ENCODE measurements around the gene RNF128.

RNF128 gene

DNA sequence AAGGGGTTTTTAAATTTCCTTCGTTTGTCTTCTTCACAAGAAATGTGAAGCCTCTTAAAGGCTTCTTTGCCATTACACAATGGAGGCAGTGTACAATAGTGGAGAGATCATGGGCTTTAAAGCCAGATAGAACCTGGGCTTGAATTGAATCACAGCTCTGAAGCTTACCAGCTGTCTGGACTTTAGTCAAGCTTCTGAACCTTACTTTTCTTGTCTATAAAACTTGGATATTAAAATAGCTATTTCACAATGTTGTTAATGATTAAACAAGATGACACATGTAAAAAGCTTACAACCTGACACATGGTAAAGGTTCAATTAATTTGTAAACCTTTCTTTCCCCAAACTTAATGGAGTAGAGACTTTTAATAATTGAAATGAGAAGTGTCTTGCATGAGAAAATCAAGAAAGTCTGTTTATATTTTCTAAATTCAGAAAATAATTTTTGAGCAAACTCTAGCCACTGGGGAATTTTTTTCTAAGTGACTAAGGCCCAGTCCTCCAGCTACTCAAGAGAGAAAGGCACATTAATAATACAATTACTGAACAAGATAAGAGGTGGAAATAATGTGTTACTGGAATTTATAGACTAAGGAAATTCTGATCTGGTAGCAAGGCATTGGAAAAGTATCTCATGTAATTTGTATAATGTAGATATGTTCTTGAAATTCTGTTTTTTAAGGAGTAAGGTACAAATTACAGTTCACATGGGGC is 54.3 kb downstream of the RNF128 start:
- Histone ChIP-seq H3K4me3 (ENCODE audit: control insufficient read depth in 1 of 7, extremely low read depth in 1 of 7, insufficient read depth in 4 of 7, low read depth in 2 of 7, low read length in 6 of 7) (no peak overlapping the region), H3K27me3 (replicated peaks in 2 of 5; ENCODE audit: control insufficient read depth in 4 of 5, insufficient read depth in 5 of 5, low read length in 4 of 5) (peaks cover 0 to 11% (median 4%) of the 10 kb centered on the region in 5 experiments), H3K4me1 (ENCODE audit: control extremely low read depth in 1 of 4, control insufficient read depth in 4 of 4, insufficient read depth in 4 of 4, low read length in 3 of 4) (no peaks in the 10 kb centered on the region), H3K27ac (ENCODE audit: insufficient read depth in 1 of 2, low read depth in 1 of 2, low read length in 2 of 2, poor library complexity in 1 of 2, severe bottlenecking in 2 of 2) (no peak overlapping the region), H3K9me3 (ENCODE audit: control extremely low read depth in 1 of 5, control insufficient read depth in 4 of 5, insufficient read depth in 2 of 5, low read depth in 1 of 5, low read length in 4 of 5) (no peaks in the 10 kb centered on the region), H3K36me3 (ENCODE audit: control insufficient read depth in 4 of 4, insufficient read depth in 4 of 4, low read length in 3 of 4) (no peaks in the 10 kb centered on the region)
- ChIA-PET POLR2A (no interaction called here), CTCF (no interaction called here)
- no peak for DNase-seq
- no CpG with 5 or more reads among the region's 1 CpG for WGBS (ENCODE audit: insufficient coverage)

DNA sequence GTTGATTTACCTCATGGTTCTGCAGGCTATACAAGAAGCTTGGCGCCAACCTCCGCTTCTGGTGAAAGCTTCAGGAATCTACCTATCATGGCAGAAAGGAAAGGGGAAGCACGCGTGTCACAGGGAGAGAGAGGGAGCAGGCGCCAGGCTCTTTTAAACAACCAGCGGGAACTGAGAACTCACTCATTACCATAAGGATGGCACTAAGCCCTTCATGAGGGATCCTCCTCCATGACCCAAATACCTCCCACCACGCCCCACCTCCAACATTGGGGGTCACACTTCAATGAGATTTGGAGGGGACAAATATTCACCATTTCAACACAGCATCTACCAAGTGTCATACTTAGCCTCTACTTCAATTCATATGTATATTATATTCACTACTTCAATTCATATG is 57.2 kb downstream of the RNF128 start:
- H3K4me1 ChIP-seq (ENCODE audit: control extremely low read depth in 1 of 4, control insufficient read depth in 4 of 4, insufficient read depth in 4 of 4, low read length in 3 of 4) = no peaks in the 10 kb centered on the region
- ChIA-PET POLR2A (no interaction called here), CTCF (no interaction called here)
- H3K9me3 ChIP-seq (ENCODE audit: control extremely low read depth in 1 of 5, control insufficient read depth in 4 of 5, insufficient read depth in 2 of 5, low read depth in 1 of 5, low read length in 4 of 5) = no peaks in the 10 kb centered on the region
- peaks cover 0 to 11% (median 4%) of the 10 kb centered on the region in 5 experiments for H3K27me3 ChIP-seq (replicated peaks in 2 of 5; ENCODE audit: control insufficient read depth in 4 of 5, insufficient read depth in 5 of 5, low read length in 4 of 5)
- 69% methylated on average over 2 of the region's 7 CpGs for WGBS (ENCODE audit: insufficient coverage)
- DNase-seq = no peak
- no peaks in the 10 kb centered on the region for H3K36me3 ChIP-seq (ENCODE audit: control insufficient read depth in 4 of 4, insufficient read depth in 4 of 4, low read length in 3 of 4)
- no peak overlapping the region for H3K4me3 ChIP-seq (ENCODE audit: control insufficient read depth in 1 of 7, extremely low read depth in 1 of 7, insufficient read depth in 4 of 7, low read depth in 2 of 7, low read length in 6 of 7)
- H3K27ac ChIP-seq (ENCODE audit: insufficient read depth in 1 of 2, low read depth in 1 of 2, low read length in 2 of 2, poor library complexity in 1 of 2, severe bottlenecking in 2 of 2) = no peak overlapping the region

DNA sequence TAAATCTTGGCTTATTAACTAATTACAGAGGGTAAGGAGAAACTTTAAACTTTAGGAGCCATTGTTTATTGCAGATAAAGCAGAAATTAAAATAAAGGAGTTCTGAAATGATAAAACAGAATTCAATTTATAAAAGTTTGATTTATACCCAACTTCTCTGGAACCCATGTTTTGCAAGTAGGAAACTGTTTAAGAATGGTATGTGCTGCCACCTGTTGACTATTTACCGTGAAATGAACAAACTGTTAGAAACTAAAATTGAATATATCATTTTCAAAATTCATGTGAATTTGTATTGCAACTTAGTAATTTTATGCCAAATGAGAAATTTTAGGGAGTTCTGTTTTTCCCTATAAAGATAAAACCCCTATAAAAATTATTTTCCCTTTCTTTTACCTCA is 65.0 kb downstream of the RNF128 start:
- ChIA-PET CTCF (no interaction called here), POLR2A (no interaction called here)
- no CpG with 5 or more reads among the region's 1 CpG for WGBS (ENCODE audit: insufficient coverage)
- Histone ChIP-seq H3K27ac (ENCODE audit: insufficient read depth in 1 of 2, low read depth in 1 of 2, low read length in 2 of 2, poor library complexity in 1 of 2, severe bottlenecking in 2 of 2) (no peak overlapping the region), H3K4me1 (ENCODE audit: control extremely low read depth in 1 of 4, control insufficient read depth in 4 of 4, insufficient read depth in 4 of 4, low read length in 3 of 4) (no peaks in the 10 kb centered on the region), H3K27me3 (replicated peaks in 2 of 5; ENCODE audit: control insufficient read depth in 4 of 5, insufficient read depth in 5 of 5, low read length in 4 of 5) (peaks cover 0 to 2% (median 0%) of the 10 kb centered on the region in 5 experiments), H3K4me3 (ENCODE audit: control insufficient read depth in 1 of 7, extremely low read depth in 1 of 7, insufficient read depth in 4 of 7, low read depth in 2 of 7, low read length in 6 of 7) (no peak overlapping the region), H3K9me3 (ENCODE audit: control extremely low read depth in 1 of 5, control insufficient read depth in 4 of 5, insufficient read depth in 2 of 5, low read depth in 1 of 5, low read length in 4 of 5) (no peaks in the 10 kb centered on the region), H3K36me3 (ENCODE audit: control insufficient read depth in 4 of 4, insufficient read depth in 4 of 4, low read length in 3 of 4) (no peaks in the 10 kb centered on the region)
- DNase-seq = peak in 2 of 3 donors; percentile 20 to 45

DNA sequence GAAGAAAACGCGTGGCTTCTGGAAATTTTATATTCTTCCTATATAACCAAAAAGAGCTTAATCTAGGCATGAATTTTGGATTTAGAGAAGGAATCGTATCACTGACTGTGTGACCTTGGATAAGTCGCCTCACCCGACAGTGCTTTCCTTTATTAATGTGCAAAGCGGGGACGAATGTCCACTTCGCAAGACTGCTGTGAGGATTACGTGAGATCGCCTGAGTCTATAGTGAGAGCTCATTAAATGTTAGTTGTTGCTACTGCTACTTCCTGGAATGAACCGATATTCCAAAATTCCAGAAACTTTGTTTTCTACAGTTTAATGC is 75.5 kb downstream of the RNF128 start:
- Histone ChIP-seq H3K36me3 (ENCODE audit: control insufficient read depth in 4 of 4, insufficient read depth in 4 of 4, low read length in 3 of 4) (no peaks in the 10 kb centered on the region), H3K27me3 (replicated peaks in 2 of 5; ENCODE audit: control insufficient read depth in 4 of 5, insufficient read depth in 5 of 5, low read length in 4 of 5) (peaks cover 0 to 17% (median 2%) of the 10 kb centered on the region in 5 experiments), H3K27ac (ENCODE audit: insufficient read depth in 1 of 2, low read depth in 1 of 2, low read length in 2 of 2, poor library complexity in 1 of 2, severe bottlenecking in 2 of 2) (no peak overlapping the region), H3K9me3 (ENCODE audit: control extremely low read depth in 1 of 5, control insufficient read depth in 4 of 5, insufficient read depth in 2 of 5, low read depth in 1 of 5, low read length in 4 of 5) (no peaks in the 10 kb centered on the region), H3K4me3 (ENCODE audit: control insufficient read depth in 1 of 7, extremely low read depth in 1 of 7, insufficient read depth in 4 of 7, low read depth in 2 of 7, low read length in 6 of 7) (peak overlapping the region in 6 of 7 experiments; percentile 73 to 83 (median 76)), H3K4me1 (ENCODE audit: control extremely low read depth in 1 of 4, control insufficient read depth in 4 of 4, insufficient read depth in 4 of 4, low read length in 3 of 4) (peaks cover 0 to 7% (median 3%) of the 10 kb centered on the region in 4 experiments)
- WGBS (ENCODE audit: insufficient coverage) = 29% methylated on average over 6 of the region's 11 CpGs
- POLR2A ChIA-PET = no interaction called here
- CTCF ChIA-PET = no interaction called here
- DNase-seq = peak in 1 of 3 donors; percentile 13

DNA sequence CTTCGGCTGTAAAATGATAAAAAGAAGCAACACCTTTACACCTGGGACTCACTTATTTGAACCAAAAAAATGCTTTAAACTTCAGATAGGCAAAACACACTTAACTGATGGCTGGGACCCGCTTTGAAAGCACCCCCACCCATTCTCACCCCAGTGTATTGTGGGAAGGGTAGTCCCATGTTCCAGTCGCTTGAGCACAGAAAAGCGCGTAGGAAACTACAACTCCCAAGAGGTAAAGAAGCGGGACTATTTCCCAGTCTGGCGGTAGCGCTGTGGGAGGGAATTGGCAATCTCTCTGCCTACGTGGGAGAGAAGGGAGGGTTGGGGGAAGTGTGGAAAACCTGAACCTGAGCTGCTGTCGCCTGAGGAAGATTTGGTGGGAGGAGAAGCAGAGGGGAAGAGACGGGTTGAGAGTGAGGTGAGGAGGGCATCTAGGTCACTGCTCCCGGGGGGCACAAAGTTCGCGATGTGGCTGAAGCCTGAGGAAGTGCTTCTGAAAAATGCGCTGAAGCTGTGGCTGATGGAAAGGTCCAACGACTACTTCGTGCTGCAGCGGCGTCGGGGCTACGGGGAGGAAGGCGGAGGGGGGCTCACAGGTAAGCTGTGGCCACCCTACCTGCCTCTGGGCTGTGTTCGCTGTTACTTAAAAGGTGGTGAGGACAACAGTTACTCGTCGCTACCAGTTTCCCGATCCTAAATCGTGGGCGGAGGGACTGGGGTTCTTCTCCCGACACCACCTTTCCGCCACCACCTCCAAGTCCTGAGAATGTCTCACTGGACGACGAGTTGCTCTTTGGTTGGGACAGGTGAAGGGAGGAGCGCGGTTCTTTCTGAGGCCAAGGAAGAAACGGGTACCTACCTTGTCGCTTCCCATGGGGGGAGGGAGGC is 76.1 kb downstream of the RNF128 start, which contains the start of gene TBC1D8B:
TBC1D8B (plus strand) TSS at position 286 of the 888 bp plus-strand sequence; CDS start at position 467, 181 bp downstream.
- Histone ChIP-seq H3K4me1 (ENCODE audit: control extremely low read depth in 1 of 4, control insufficient read depth in 4 of 4, insufficient read depth in 4 of 4, low read length in 3 of 4) (peaks cover 0 to 7% (median 3%) of the 10 kb centered on the region in 4 experiments), H3K9me3 (ENCODE audit: control extremely low read depth in 1 of 5, control insufficient read depth in 4 of 5, insufficient read depth in 2 of 5, low read depth in 1 of 5, low read length in 4 of 5) (no peaks in the 10 kb centered on the region), H3K36me3 (ENCODE audit: control insufficient read depth in 4 of 4, insufficient read depth in 4 of 4, low read length in 3 of 4) (no peaks in the 10 kb centered on the region), H3K4me3 (ENCODE audit: control insufficient read depth in 1 of 7, extremely low read depth in 1 of 7, insufficient read depth in 4 of 7, low read depth in 2 of 7, low read length in 6 of 7) (peak within 1 kb of the TSS; percentile 52 to 83 (median 75)), H3K27ac (ENCODE audit: insufficient read depth in 1 of 2, low read depth in 1 of 2, low read length in 2 of 2, poor library complexity in 1 of 2, severe bottlenecking in 2 of 2) (no peak within 1 kb of the TSS), H3K27me3 (replicated peaks in 2 of 5; ENCODE audit: control insufficient read depth in 4 of 5, insufficient read depth in 5 of 5, low read length in 4 of 5) (peaks cover 0 to 15% (median 2%) of the 10 kb centered on the region in 5 experiments)
- DNase-seq = peak; percentile 78 to 84 (median 80)
- CTCF ChIA-PET = no interaction called here
- 22% methylated on average over 18 of the region's 36 CpGs for WGBS (ENCODE audit: insufficient coverage)
- POLR2A ChIA-PET = no interaction called here

DNA sequence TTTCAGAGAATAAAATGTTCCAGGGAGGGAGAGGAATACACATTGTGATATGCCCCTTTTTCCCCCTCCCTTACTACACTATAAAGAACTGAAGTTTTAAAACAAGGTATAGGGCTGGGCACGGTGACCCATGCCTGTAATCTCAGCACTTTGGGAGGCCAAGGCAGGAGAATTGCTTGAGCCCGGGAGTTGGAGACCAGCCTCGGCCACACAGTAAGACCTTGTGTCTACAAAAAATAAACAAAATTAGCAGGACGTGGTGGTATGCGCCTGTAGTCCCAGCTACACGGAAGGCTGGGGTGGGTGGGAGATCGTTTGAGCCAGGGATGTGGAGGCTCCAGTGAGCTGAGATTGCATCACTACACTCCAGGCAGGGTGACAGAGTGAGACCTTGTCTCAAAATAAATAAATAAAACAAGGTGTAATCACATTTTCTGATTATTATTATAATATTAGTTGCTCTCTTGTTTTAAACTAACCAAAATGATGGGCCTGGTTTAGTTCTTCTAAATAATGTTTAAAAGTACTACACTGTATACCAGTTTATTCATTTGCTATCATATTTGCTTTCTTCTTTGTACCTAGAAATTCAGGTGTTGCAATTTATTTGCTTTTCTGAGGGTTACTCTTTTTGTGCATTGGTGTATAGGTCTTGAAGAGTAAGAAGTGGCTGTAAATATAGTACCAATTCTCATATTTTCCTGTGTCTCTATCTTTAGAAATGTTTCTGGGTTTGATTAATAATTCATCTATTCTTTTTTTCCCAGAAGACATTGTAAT is 84.8 kb downstream of the RNF128 start:
- no peaks in the 10 kb centered on the region for H3K27me3 ChIP-seq (replicated peaks in 2 of 5; ENCODE audit: control insufficient read depth in 4 of 5, insufficient read depth in 5 of 5, low read length in 4 of 5)
- no peak overlapping the region for H3K4me3 ChIP-seq (ENCODE audit: control insufficient read depth in 1 of 7, extremely low read depth in 1 of 7, insufficient read depth in 4 of 7, low read depth in 2 of 7, low read length in 6 of 7)
- H3K27ac ChIP-seq (ENCODE audit: insufficient read depth in 1 of 2, low read depth in 1 of 2, low read length in 2 of 2, poor library complexity in 1 of 2, severe bottlenecking in 2 of 2) = no peak overlapping the region
- POLR2A ChIA-PET = no interaction called here
- no peaks in the 10 kb centered on the region for H3K9me3 ChIP-seq (ENCODE audit: control extremely low read depth in 1 of 5, control insufficient read depth in 4 of 5, insufficient read depth in 2 of 5, low read depth in 1 of 5, low read length in 4 of 5)
- H3K4me1 ChIP-seq (ENCODE audit: control extremely low read depth in 1 of 4, control insufficient read depth in 4 of 4, insufficient read depth in 4 of 4, low read length in 3 of 4) = no peaks in the 10 kb centered on the region
- CTCF ChIA-PET = no interaction called here
- no peaks in the 10 kb centered on the region for H3K36me3 ChIP-seq (ENCODE audit: control insufficient read depth in 4 of 4, insufficient read depth in 4 of 4, low read length in 3 of 4)
- WGBS (ENCODE audit: insufficient coverage) = 77% methylated on average over 3 of the region's 7 CpGs
- DNase-seq = no peak
